GM12878 (cell line): ENCODE data around the gene CIB2. TPM values are rescaled to one million over a fixed set of nuclear protein-coding genes. Genes with fewer than 3 reads are reported as not detected.

Experiments used
- ATAC-seq: fragments of 200-7000 bp; cut with Tn5 transposase; 3 replicates; pipeline ENCODE4 v1.9.1; 2020; ENCODE audit warnings: mild to moderate bottlenecking, moderate library complexity
- BruUV-seq: library from RNA; stranded (reverse); fragments of 400-500 nt; replicated peaks from 2 replicates; lab custom pipeline; 2021; lab: Mats Ljungman, UMichigan
- CTCF ChIA-PET: fragments of 300-600 bp; sonication (Branson Sonifier 250); formaldehyde crosslinking; extraction: SDS; loops from one replicate; lab custom pipeline; 2021; ENCODE audit warnings: inconsistent platforms; lab: Yijun Ruan, JAX
- POLR2A ChIA-PET: fragments of 350-600 bp; formaldehyde crosslinking; extraction: SDS; loops from one replicate; lab custom pipeline; 2021; ENCODE audit warnings: inconsistent platforms; lab: Charles Lee
- RAD21 ChIA-PET: fragments of 300-600 bp; sonication (Branson Sonifier 250); formaldehyde crosslinking; loops from one replicate; lab custom pipeline; 2023; ENCODE audit warnings: antibody characterized with exemption; ENCODE audit not compliant: unreplicated experiment; lab: Charles Lee
- SMC1A ChIA-PET: fragments of 300-600 bp; sonication (Branson Sonifier 250); formaldehyde crosslinking; loops from one replicate; lab custom pipeline; 2023; ENCODE audit not compliant: unreplicated experiment, uncharacterized antibody; lab: Charles Lee
- DNase-seq: peaks from one replicate; pipeline ENCODE4 v3.0.0-alpha.2; 2011; ENCODE audit warnings: low read depth, low spot score
- FAIRE-seq: peaks from 3 replicates; lab custom pipeline; 2011; peaks lifted over from hg19 to GRCh38; lab: Jason Lieb, UNC
- H2AFZ ChIP-seq: 2 replicates; pipeline ENCODE4 v1.6.0; 2011; ENCODE audit warnings: low read depth, low read length, control low read depth; ENCODE audit not compliant: control insufficient read depth
- H3K27ac ChIP-seq: 2 replicates; pipeline ENCODE4 v1.5.1; 2011; ENCODE audit warnings: control low read depth; ENCODE audit not compliant: control insufficient read depth, insufficient read depth
- H3K27me3 ChIP-seq, 2 experiments: replicated peaks in 1 of 2; 2 replicates each; pipeline versions ENCODE4 v1.6.0 to v1.6.1; 2011; ENCODE audit warnings: low read length in 1 of 2; ENCODE audit not compliant: control insufficient read depth in 2 of 2, insufficient read depth in 2 of 2
- H3K36me3 ChIP-seq, 2 experiments: 2 replicates each; pipeline ENCODE4 v1.5.1; 2011; ENCODE audit warnings: low read length in 1 of 2; ENCODE audit not compliant: control insufficient read depth in 2 of 2, insufficient read depth in 2 of 2
- H3K4me1 ChIP-seq: 2 replicates; pipeline ENCODE4 v1.6.1; 2011; ENCODE audit warnings: mild to moderate bottlenecking, low read length, moderate library complexity, mixed read lengths; ENCODE audit not compliant: control insufficient read depth, insufficient read depth
- H3K4me2 ChIP-seq: 2 replicates; pipeline ENCODE4 v1.6.0; 2011; ENCODE audit warnings: control low read depth; ENCODE audit not compliant: control insufficient read depth, insufficient read depth
- H3K4me3 ChIP-seq: fragments of 200-600 bp; sonication (generic); 2 replicates; pipeline ENCODE4 v1.5.1; 2016
- H3K79me2 ChIP-seq: 2 replicates; pipeline ENCODE4 v1.6.0; 2011; ENCODE audit warnings: low read length; ENCODE audit not compliant: control insufficient read depth, insufficient read depth
- H3K9ac ChIP-seq: 2 replicates; pipeline ENCODE4 v1.8.0; 2011; ENCODE audit warnings: low read length, control low read depth, mixed read lengths; ENCODE audit not compliant: control insufficient read depth, insufficient read depth
- H3K9me3 ChIP-seq: replicated peaks from 3 replicates; pipeline ENCODE4 v1.5.1; 2011; ENCODE audit warnings: mild to moderate bottlenecking, low read length; ENCODE audit not compliant: control insufficient read depth, insufficient read depth
- H4K20me1 ChIP-seq: 2 replicates; pipeline ENCODE4 v1.6.0; 2011; ENCODE audit not compliant: control insufficient read depth, insufficient read depth
- EED ChIP-seq: sonication (generic); IDR thresholded peaks from 2 replicates; pipeline ENCODE4 v1.6.1; 2016; ENCODE audit warnings: antibody characterized with exemption, low read depth
- GATAD2B ChIP-seq: fragments of 450-650 bp; conservative IDR thresholded peaks from 2 replicates; pipeline ENCODE4 v1.6.1; 2017; ENCODE audit warnings: low read depth, mild to moderate bottlenecking, moderate library complexity
- IKZF1 ChIP-seq: fragments of 450-650 bp; conservative IDR thresholded peaks from 2 replicates; pipeline ENCODE4 v1.6.1; 2017; ENCODE audit warnings: antibody characterized with exemption, mild to moderate bottlenecking
- RELA ChIP-seq: fragments of 450-650 bp; IDR thresholded peaks from 2 replicates; pipeline ENCODE4 v1.8.0; 2014; ENCODE audit warnings: borderline replicate concordance; ENCODE audit not compliant: partially characterized antibody
- SUPT20H ChIP-seq: IDR thresholded peaks from 2 replicates; pipeline ENCODE4 v1.6.1; 2011; ENCODE audit warnings: low read depth, mild to moderate bottlenecking, low read length, moderate library complexity, borderline replicate concordance; ENCODE audit not compliant: control insufficient read depth
- TBL1XR1 ChIP-seq: IDR thresholded peaks from 2 replicates; pipeline ENCODE4 v1.6.1; 2012; ENCODE audit warnings: low read depth, low read length, improper control_type of control experiment
- WGBS: methylation state at CpG from one replicate; pipeline ENCODE4 v1.1.6; 2016; ENCODE audit warnings: low lambda C conversion rate; ENCODE audit not compliant: insufficient replicate concordance, insufficient coverage; ENCODE audit errors: missing lambda C conversion rate; 5-methylcytosine and 5-hydroxymethylcytosine counted together
- in situ Hi-C: fragments of 300-500 bp; cut with MboI; formaldehyde crosslinking; loops from 9 replicates; pipeline ENCODE4 v1.14.3; 2018; ENCODE audit warnings: mixed read lengths
- intact Hi-C: fragments of 100-400 bp; cut with micrococcal nuclease; formaldehyde crosslinking; loops from one replicate; pipeline ENCODE4 v1.14.2; 2022; ENCODE audit not compliant: unreplicated experiment
- polyA plus RNA-seq, 11 experiments: library from polyadenylated mRNA; depleted of rRNA in 4 of 11; unstranded in 6 of 11; stranded (reverse) in 5 of 11; fragments of >200 nt; fragmentation: Nextera tagmentation in 4 of 11; fragmentation: Illumina TruSeq in 1 of 11; extraction: Ambion mirVana in 4 of 11; extraction: Trizol in 1 of 11; gene quantifications; 1 replicate in 1 of 11; 2 replicates in 10 of 11; pipeline versions ENCODE4 v1.2.1 to v1.2.3, GENCODE V29; 2011 to 2016; ENCODE audit warnings: inconsistent platforms in 2 of 11, missing spikeins in 2 of 11, low read depth in 1 of 11
- total RNA-seq, 4 experiments: library from RNA; depleted of rRNA in 3 of 4; stranded (reverse); fragments of >200 nt in 3 of 4; fragmentation: Illumina TruSeq in 1 of 4; extraction: Trizol in 1 of 4; gene quantifications; 2 replicates each; pipeline versions ENCODE4 v1.2.1 to v1.2.3, GENCODE V29; 2013 to 2021

The CIB2 gene
- total and polyA plus RNA-seq, 10 of the 15 experiments (the other 5 are each of a cell fraction or from before 2014, with no cell fraction given) = 0.56 to 12.1 (median 7.1) TPM

DNA sequence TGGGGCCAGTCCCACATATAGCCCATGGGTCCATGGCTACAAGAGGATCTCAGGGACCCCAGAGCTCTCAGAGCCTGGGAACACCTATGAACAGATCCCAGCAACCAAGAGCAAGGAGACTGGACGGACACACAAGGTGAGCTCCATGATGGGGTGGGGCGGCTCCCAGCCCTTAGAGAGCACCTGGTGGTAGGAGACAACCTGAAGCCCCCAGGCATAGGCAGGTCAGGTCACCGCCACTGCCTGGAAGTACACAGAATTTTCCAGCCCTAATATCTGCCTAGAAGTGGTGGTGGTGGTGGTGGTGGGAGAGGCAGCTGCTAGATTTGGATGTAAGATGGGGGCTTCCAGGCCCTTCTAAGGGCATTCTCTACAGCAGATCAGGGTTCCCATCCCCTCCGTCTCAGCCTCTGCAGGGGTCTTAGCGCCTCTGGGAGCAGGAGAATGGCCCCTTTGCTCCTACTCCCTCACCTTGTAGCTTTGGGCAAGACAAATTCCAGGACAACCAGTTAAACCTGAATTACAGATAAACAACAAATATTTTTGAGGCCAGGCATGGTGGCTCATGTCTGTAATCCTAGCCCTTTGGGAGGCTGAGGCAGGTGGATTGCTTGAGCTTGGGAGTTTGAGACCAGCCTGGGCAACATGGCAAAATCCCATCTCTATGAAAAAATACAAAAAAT lies 29.7 kb downstream of the CIB2 start:
- peaks cover 29% of the 10 kb centered on the region for H3K4me1 ChIP-seq
- DNase-seq = no peak
- no peak overlapping the region for H3K27ac ChIP-seq
- no peak overlapping the region for H3K9ac ChIP-seq
- no peaks in the 10 kb centered on the region for H3K27me3 ChIP-seq
- ChIA-PET SMC1A (interaction anchor here (0.9 to 13.4 kb wide), 6 partner anchors 11 to 135 kb away, joined by 4 to 184 read pairs (median 8); partner anchors contain the start of gene TBC1D2B), RAD21 (interaction anchor here (1.4 kb wide), 1 partner anchor 143 kb away, joined by 3 read pairs; no protein-coding TSS in a partner anchor), POLR2A (interaction anchor here (1.0 to 1.2 kb wide), 2 partner anchors 11 to 33 kb away, joined by 3 read pairs; no protein-coding TSS in a partner anchor), CTCF (interaction anchor here (0.9 to 14.0 kb wide), 5 partner anchors 28 to 142 kb away, joined by 3 to 327 read pairs (median 5); partner anchors contain the start of gene TBC1D2B)
- no peak for TF ChIP-seq SUPT20H
- TF ChIP-seq EED = no peak
- no peak for TF ChIP-seq GATAD2B
- FAIRE-seq = no peak
- no peaks in the 10 kb centered on the region for H4K20me1 ChIP-seq
- no peak overlapping the region for H2AFZ ChIP-seq
- H3K9me3 ChIP-seq = no peaks in the 10 kb centered on the region
- H3K36me3 ChIP-seq = no peaks in the 10 kb centered on the region
- ATAC-seq = no peak
- no peak overlapping the region for H3K4me2 ChIP-seq
- BruUV-seq = no TSS peak
- H3K4me3 ChIP-seq = no peak overlapping the region
- intact Hi-C loops = no loop called here
- WGBS = 65% methylated on average over 5 of the region's 5 CpGs
- in situ Hi-C loops = no loop called here
- no peaks in the 10 kb centered on the region for H3K79me2 ChIP-seq

DNA sequence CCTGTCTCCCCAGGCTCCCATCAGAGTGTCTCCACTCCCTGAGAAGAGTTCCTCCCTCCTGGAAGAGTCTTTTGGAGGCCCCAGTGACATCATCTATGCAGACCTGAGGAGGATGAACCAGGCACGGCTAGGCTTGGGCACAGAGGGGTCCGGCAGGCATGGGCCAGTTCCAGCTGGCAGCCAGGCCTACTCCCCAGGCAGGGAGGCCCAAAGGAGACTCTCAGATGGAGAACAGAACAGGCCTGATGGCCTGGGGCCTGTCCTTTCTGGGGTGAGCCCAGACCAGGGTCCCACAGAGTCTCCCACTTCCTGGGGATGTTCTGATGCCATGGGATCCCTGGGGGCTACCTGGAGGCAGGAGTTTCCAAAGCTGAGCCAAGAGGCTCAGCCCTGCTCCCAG lies 30.4 kb downstream of the CIB2 start:
- SMC1A ChIA-PET = interaction anchor here (0.9 to 13.4 kb wide), 5 partner anchors 10 to 134 kb away, joined by 4 to 184 read pairs (median 8); partner anchors contain the start of gene TBC1D2B

More for the DNA sequence above, 30.4 kb downstream of the CIB2 start:
- Histone ChIP-seq H3K4me1 (peaks cover 23% of the 10 kb centered on the region), H3K79me2 (no peaks in the 10 kb centered on the region), H3K27ac (no peak overlapping the region), H3K4me2 (no peak overlapping the region), H3K27me3 (no peaks in the 10 kb centered on the region), H4K20me1 (no peaks in the 10 kb centered on the region), H3K9me3 (no peaks in the 10 kb centered on the region), H2AFZ (no peak overlapping the region)
- ATAC-seq (no peak), DNase-seq (no peak), FAIRE-seq (no peak)
- ChIA-PET POLR2A (interaction anchor here (1.0 kb wide), 1 partner anchor 10 kb away, joined by 3 read pairs; no protein-coding TSS in a partner anchor), CTCF (interaction anchor here (0.9 to 14.0 kb wide), 3 partner anchors 28 to 142 kb away, joined by 3 to 191 read pairs (median 5); partner anchors contain the start of gene TBC1D2B), RAD21 (no interaction called here)
- no TSS peak for BruUV-seq
- intact Hi-C loops = no loop called here
- TF ChIP-seq IKZF1 (no peak), TBL1XR1 (no peak), RELA (no peak)
- TF ChIP-seq, all 136 proteins: peak for 0
- Histone ChIP-seq H3K4me3 (no peak overlapping the region), H3K9ac (no peak overlapping the region), H3K36me3 (no peaks in the 10 kb centered on the region)
- WGBS = 93% methylated on average over 2 of the region's 2 CpGs
- in situ Hi-C loops = no loop called here
